HepG2 (cell line): ENCODE results near the gene GIPC1. TPM values are rescaled to one million over a fixed set of nuclear protein-coding genes. Genes with fewer than 3 reads are reported as not detected.

Experiments
- AGO1 ChIP-seq: fragments of 200-400 bp; formaldehyde crosslinking; IDR thresholded peaks from 2 replicates; pipeline ENCODE4 v1.6.1; 2017; ENCODE audit warnings: mild to moderate bottlenecking, low read depth, low read length, moderate library complexity; ENCODE audit not compliant: poor library complexity, severe bottlenecking
- FOXK1 ChIP-seq: sonication (generic); formaldehyde crosslinking; IDR thresholded peaks from 2 replicates; pipeline ENCODE4 v1.4.0; 2020; ENCODE audit warnings: low read depth, missing genetic modification reagents, borderline replicate concordance
- HMGA1 ChIP-seq: sonication (generic); formaldehyde crosslinking; conservative IDR thresholded peaks from 2 replicates; pipeline ENCODE4 v1.4.0; 2020; ENCODE audit warnings: missing genetic modification reagents
- NFE2 ChIP-seq: sonication (generic); formaldehyde crosslinking; IDR thresholded peaks from 2 replicates; pipeline ENCODE4 v1.4.0; 2020; ENCODE audit warnings: missing genetic modification reagents
- SMYD3 ChIP-seq: sonication (generic); formaldehyde crosslinking; IDR thresholded peaks from 2 replicates; pipeline ENCODE4 v1.8.1; 2023; ENCODE audit warnings: mild to moderate bottlenecking, missing genetic modification reagents
- SYNCRIP ChIP-seq: fragments of 200-400 bp; formaldehyde crosslinking; IDR thresholded peaks from 2 replicates; pipeline ENCODE4 v1.6.1; 2018; ENCODE audit warnings: mild to moderate bottlenecking, low read depth, low read length; ENCODE audit not compliant: insufficient read depth
- TFDP1 ChIP-seq: IDR thresholded peaks from 2 replicates; pipeline ENCODE4 v1.6.1; 2016; ENCODE audit warnings: missing compliant biosample characterization, missing genetic modification reagents, borderline replicate concordance
- ZBTB40 ChIP-seq, 2 experiments: fragments of 450-650 bp in 1 of 2; sonication (generic) in 1 of 2; formaldehyde crosslinking in 1 of 2; IDR thresholded peaks; 2 replicates each; pipeline versions ENCODE4 v1.6.1 to v1.8.0; 2016 to 2022; ENCODE audit warnings: antibody characterized with exemption in 1 of 2, mild to moderate bottlenecking in 1 of 2, missing genetic modification reagents in 1 of 2
- ZFP36 ChIP-seq: fragments of 150-350 bp; IDR thresholded peaks from 2 replicates; pipeline ENCODE4 v1.6.1; 2018; ENCODE audit warnings: borderline replicate concordance, low read length, low read depth; ENCODE audit not compliant: partially characterized antibody
- ZNF414 ChIP-seq: sonication (generic); formaldehyde crosslinking; IDR thresholded peaks from 2 replicates; pipeline ENCODE4 v1.5.0; 2020; ENCODE audit warnings: missing genetic modification reagents
- polyA plus RNA-seq, 8 experiments: library from polyadenylated mRNA; depleted of rRNA in 3 of 8; stranded (reverse) in 7 of 8; unstranded in 1 of 8; fragments of >200 nt; fragmentation: Illumina TruSeq in 4 of 8; extraction: Trizol in 4 of 8; gene quantifications; 2 replicates each; pipeline versions ENCODE4 v1.2.1 to v1.2.3, GENCODE V29; 2011 to 2016; ENCODE audit warnings: low read depth in 4 of 8, missing spikeins in 1 of 8, mixed read lengths in 1 of 8; ENCODE audit not compliant: insufficient read depth in 1 of 8
- total RNA-seq, 5 experiments: library from RNA; depleted of rRNA; stranded (reverse); fragments of >200 nt; fragmentation: Illumina TruSeq; extraction: Trizol; gene quantifications; 2 replicates each; pipeline ENCODE4 v1.2.3, GENCODE V29; 2016; ENCODE audit warnings: low read depth in 1 of 5

GIPC1 gene
- total and polyA plus RNA-seq, 2 of the 13 experiments (the other 11 are each of a cell fraction or from before 2014, with no cell fraction given), result 27.1 to 48.1 TPM

- TF ChIP-seq ZFP36 (no peak), AGO1 (no peak), SYNCRIP (no peak), TFDP1 (CRISPR knock-in tag) (no peak), NFE2 (no peak), FOXK1 (CRISPR knock-in tag) (no peak), ZBTB40 (IDR thresholded peaks at IDR 0.05) (no peak), ZBTB40 (CRISPR knock-in tag; IDR thresholded peaks at IDR 0.05) (no peak), SMYD3 (CRISPR knock-in tag) (no peak), HMGA1 (CRISPR knock-in tag) (no peak), ZNF414 (CRISPR knock-in tag) (no peak)
These were observed 21.8 kb downstream of the GIPC1 start (continued) for GRCh38 chr19:14473978-14474578.
